HG02870 (cell line): ENCODE measurements around the gene NOG.

ENCODE experiments used
- ATAC-seq: cut with Tn5 transposase; IDR thresholded peaks from one replicate; pipeline ENCODE4 v1.9.1; 2021; ENCODE audit warnings: mild to moderate bottlenecking, moderate library complexity; ENCODE audit not compliant: unreplicated experiment

Gene NOG

DNA sequence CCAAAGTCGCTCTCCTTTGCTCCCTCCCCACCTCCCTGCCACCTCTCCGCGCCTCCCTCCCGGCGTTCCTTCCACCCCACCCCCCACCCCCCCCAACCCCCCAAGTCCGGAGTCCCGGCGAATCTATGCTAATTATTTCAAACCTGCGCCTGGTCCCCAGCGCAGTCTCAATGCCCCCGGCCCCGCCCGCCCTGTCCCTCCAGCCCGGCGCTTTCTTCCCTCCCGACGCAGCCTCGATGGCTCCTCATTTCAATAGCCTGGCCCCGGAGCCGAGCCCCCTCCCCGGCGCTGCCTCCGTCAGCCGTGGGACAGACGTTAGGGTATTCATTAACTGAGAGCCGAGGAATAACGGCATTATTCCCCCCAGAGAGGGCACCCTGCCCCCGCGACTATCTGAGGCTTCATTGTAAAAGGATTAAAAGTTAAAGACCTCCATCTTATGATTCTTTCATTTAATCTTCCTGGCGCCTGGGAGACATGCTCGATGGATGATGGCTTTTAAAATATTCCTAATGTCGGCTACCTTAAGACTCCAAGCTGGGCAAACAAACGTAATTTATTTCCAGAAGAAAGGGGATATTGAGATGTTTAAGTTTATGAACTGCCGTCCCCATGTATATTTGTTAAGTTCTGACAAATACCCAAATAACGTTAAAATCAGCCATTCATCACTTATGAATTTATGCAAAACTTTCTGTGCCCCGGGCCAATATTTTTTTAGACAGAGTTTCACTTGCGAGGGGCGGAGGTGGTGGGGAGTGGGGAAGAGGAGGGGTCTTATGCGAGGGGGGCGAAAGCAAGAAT, 3.4 kb downstream of the NOG start:
- no peak for ATAC-seq

GRCh38 chr17:56597495-56597990, 4.0 kb downstream of the NOG start:
- no peak for ATAC-seq

DNA sequence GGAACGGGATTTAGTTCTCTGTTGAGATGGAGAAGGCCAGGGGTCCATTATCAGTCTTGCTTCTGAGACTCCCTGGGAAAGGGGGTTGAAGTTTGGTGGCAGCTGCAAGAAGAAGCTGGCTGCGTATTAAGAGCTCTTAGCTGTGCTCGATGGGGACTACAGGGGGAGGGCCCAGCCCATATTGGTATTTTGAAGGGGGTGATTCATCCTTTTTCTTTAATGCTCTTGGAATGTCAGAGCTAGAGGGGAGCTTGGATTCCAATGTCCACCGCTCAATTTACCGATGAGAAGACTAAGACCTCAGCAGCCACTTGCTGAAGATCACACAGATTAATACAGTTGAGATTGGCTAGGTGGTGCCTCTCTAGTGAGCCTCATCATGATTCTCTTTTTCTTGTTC, 5.0 kb downstream of the NOG start:
- no peak for ATAC-seq

DNA sequence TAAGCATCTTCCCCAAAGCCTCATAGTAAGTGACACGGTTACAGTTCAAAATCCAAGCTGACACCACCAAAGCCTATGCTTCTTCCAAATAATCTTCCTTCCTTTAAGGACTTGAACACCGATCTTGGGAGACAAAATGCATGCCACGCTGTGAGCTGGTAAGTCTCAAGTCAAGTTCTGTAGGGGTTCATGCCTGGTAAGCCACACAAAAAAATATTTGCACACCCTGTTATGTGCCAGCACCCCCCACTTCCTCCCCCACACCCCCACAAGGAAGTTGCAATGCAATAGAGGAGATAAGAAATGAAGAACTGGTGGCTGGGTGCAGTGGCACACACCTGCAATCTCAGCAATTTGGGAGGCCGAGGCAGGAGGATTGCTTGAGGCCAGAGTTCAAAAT, 5.6 kb downstream of the NOG start:
- no peak for ATAC-seq

DNA sequence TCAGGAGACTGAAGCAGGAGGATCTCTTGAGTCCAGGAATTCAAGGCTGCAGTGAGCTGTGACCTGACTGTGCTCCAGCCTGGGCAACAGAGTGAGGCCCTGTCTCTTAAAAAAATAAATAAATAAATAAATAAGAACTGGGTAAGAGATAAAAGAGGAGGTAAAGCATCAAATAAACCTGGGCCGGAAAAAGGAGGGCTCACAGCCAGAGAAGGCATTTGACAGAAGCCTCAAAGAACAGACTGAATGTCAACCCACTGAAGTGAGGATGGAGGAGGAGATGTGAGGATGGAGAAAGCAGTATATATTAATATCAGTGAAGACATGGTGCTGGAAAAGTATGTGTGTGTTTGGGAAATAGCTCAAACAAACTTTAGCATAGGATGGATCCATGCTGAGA, 6.1 kb downstream of the NOG start:
- no peak for ATAC-seq

GRCh38 chr17:56600256-56600655, 6.8 kb downstream of the NOG start:
- ATAC-seq: no peak

- ATAC-seq: no peak
Observed at GRCh38 chr17:56601591-56601990, 8.1 kb downstream of the NOG start.

DNA sequence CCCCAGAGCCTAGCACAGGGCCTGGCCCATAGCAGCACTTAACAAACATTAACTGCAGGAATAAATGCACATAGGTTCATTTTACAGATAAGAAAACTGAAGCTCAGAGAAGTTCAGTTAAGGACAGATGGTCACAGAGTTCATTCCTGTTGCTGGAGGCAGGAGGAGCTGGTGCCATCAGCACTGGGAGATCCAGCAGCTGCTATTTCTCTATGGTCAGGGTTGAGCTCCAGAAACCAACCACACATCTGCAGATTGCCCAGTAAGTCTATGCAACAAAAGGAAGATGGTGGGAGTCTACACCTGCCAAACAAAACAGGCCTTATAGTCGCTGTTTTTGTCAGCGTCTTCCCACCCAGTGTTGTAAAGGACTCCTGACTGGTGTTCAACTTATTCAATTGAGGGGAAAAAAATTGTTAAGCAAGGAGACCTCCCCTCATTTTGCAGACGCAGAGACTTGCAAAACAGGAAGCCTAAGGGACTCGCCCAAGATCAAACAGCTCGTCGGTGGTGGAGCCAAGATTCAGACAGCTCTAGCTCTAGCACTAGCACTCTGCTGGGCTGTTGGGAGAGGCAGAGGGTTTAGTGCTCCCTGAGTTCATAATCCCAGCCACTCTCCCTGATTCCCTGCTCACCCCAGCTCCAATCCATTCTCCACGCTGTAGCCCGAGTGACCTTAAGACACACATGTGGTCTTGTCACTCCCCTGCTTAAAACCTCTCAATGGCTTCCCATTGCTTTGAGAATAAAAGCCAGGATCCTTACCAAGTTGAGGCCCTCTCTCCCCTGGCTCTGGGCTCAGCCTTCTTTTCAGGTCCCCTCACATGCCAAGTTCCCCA, 9.0 kb downstream of the NOG start:
- ATAC-seq: no peak

GRCh38 chr17:56603486-56604238, 10.2 kb downstream of the NOG start:
- no peak for ATAC-seq

GRCh38 chr17:56604691-56605290, 11.3 kb downstream of the NOG start:
- no peak for ATAC-seq

- ATAC-seq: no peak
Observed at GRCh38 chr17:56608944-56609343, 15.4 kb downstream of the NOG start.

GRCh38 chr17:56610321-56610720, 16.8 kb downstream of the NOG start:
- no peak for ATAC-seq

GRCh38 chr17:56613131-56613530, 19.6 kb downstream of the NOG start:
- no peak for ATAC-seq

DNA sequence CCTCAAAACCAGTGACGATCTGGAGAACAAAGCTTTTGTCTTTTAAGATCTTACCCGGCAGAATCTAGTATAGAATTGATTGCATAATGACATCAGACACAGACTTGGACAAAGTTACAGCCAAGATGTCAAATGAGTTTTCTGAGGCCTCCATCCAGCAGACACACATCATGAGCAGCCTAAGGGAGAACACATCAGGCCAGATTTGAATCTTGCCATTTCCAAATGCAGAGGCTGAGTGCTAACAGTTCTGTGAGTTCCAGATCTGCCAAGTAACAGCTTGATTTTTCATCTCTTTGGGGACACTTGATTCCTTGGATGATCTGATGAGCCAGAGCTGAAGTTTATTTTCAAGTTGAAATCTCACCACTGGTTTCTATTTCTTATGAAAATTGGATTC, 21.0 kb downstream of the NOG start:
- ATAC-seq: no peak

GRCh38 chr17:56616239-56616638, 22.7 kb downstream of the NOG start:
- no peak for ATAC-seq

- ATAC-seq: no peak
Observed at GRCh38 chr17:56623383-56623782, 29.9 kb downstream of the NOG start.

DNA sequence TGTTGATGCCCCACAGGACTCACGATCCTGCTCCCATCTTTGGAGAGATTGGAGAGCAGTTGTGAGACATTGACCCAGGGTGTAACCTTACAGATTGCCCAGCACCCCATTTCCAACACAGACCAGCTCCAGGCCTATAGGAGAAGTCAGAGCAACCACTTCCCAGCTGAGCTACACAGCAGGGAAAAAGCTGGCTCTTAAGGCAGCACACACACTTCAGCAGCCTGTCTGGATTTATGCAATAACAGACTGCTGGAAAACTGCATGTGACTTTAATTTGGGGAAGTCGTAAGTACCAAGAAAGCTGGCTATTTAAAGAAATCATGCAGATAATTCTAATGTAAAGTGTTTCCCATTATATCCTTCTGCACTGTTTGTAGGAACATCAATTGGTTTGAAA, 30.8 kb downstream of the NOG start:
- no peak for ATAC-seq

GRCh38 chr17:56624912-56625311, 31.4 kb downstream of the NOG start:
- ATAC-seq: no peak

- ATAC-seq: no peak
Observed at GRCh38 chr17:56629531-56630075, 36.1 kb downstream of the NOG start.

GRCh38 chr17:56630202-56630601, 36.7 kb downstream of the NOG start:
- ATAC-seq: no peak

GRCh38 chr17:56633681-56634080, 40.2 kb downstream of the NOG start:
- ATAC-seq: no peak
